Measurements from ENCODE around the gene SH2D5. TPM values are rescaled to one million over a fixed set of nuclear protein-coding genes. Genes with fewer than 3 reads are reported as not detected.

SH2D5 gene
- polyA plus RNA-seq, 3 donors: not detected

GRCh38 chr1:20732071-20732587, 374 bp downstream of the SH2D5 start:
- Histone ChIP-seq H3K79me2 (ENCODE audit: insufficient read depth, low read length) (no peaks in the 10 kb centered on the region), H4K20me1 (ENCODE audit: insufficient read depth, low read length) (no peaks in the 10 kb centered on the region), H3K9me3 (replicated peaks in 1 of 2; ENCODE audit: control insufficient read depth in 1 of 2, insufficient read depth in 1 of 2, low read length in 2 of 2) (peaks cover 0 to 11% of the 10 kb centered on the region in 2 donors), H3K9ac (ENCODE audit: insufficient read depth, low read length, poor library complexity, severe bottlenecking) (peak overlapping the region; percentile 48), H3K27me3 (ENCODE audit: control insufficient read depth in 2 of 2, insufficient read depth in 2 of 2, low read length in 2 of 2) (peaks cover 26 to 55% of the 10 kb centered on the region in 2 donors), H3K4me3 (replicated peaks in 1 of 3; ENCODE audit: low read depth in 2 of 3, low read length in 3 of 3) (peak overlapping the region; percentile 40 to 77 (median 52)), H3K36me3 (replicated peaks in 1 of 2; ENCODE audit: control insufficient read depth in 1 of 2, insufficient read depth in 2 of 2, low read length in 2 of 2) (peaks cover 0 to 10% of the 10 kb centered on the region in 2 donors), H3K27ac (ENCODE audit: low read depth in 1 of 2, low read length in 2 of 2) (no peak overlapping the region), H3K4me1 (ENCODE audit: control insufficient read depth in 1 of 2, insufficient read depth in 2 of 2, low read length in 2 of 2) (peaks cover 19 to 25% of the 10 kb centered on the region in 2 donors), H3K4me2 (replicated peaks; ENCODE audit: extremely low read depth, low read length, poor library complexity, severe bottlenecking) (peak overlapping the region; percentile 95), H2AFZ (ENCODE audit: insufficient read depth, low read depth, low read length, poor library complexity, severe bottlenecking) (peak overlapping the region; percentile 63)
- peaks cover 23% of the 10 kb centered on the region for H3K4me1 Mint-ChIP-seq
- under 1% methylated on average over 52 of the region's 55 CpGs for WGBS (ENCODE audit: insufficient coverage)
- H3K36me3 Mint-ChIP-seq: peaks cover 10 to 19% of the 10 kb centered on the region in 2 donors
- peak overlapping the region; percentile 26 to 89 (median 70) for H3K27ac Mint-ChIP-seq
- TF ChIP-seq CTCF (IDR thresholded peaks at IDR 0.05): no peak
- intact Hi-C loops (cut with micrococcal nuclease): loop anchor here in 1 of 2 donors (5.0 to 10.0 kb wide), 3 partner anchors 35 to 157 kb away; partner anchors contain the start of gene HP1BP3
- peaks cover 48 to 61% (median 61%) of the 10 kb centered on the region in 3 donors for H3K27me3 Mint-ChIP-seq (ENCODE audit: low read depth in 3 of 3)
- H3K9me3 Mint-ChIP-seq: peaks cover 0 to 18% (median 5%) of the 10 kb centered on the region in 7 donors
- DNase-seq: peak in 2 of 3 donors; percentile 15 to 34
- peak overlapping the region; percentile 82 to 96 for H3K4me3 Mint-ChIP-seq

GRCh38 chr1:20731057-20731991, 1.2 kb downstream of the SH2D5 start:
- H4K20me1 ChIP-seq (ENCODE audit: insufficient read depth, low read length): no peaks in the 10 kb centered on the region
- no peak for TF ChIP-seq CTCF (IDR thresholded peaks at IDR 0.05)
- peaks cover 0 to 8% of the 10 kb centered on the region in 2 donors for H3K36me3 ChIP-seq (replicated peaks in 1 of 2; ENCODE audit: control insufficient read depth in 1 of 2, insufficient read depth in 2 of 2, low read length in 2 of 2)
- no peak overlapping the region for H3K27ac ChIP-seq (ENCODE audit: low read depth in 1 of 2, low read length in 2 of 2)
- Mint-ChIP-seq H3K9me3 (peaks cover 0 to 18% (median 4%) of the 10 kb centered on the region in 7 donors), H3K4me1 (peaks cover 23% of the 10 kb centered on the region), H3K36me3 (peaks cover 7 to 11% of the 10 kb centered on the region in 2 donors), H3K27me3 (ENCODE audit: low read depth in 3 of 3) (peaks cover 48 to 61% (median 61%) of the 10 kb centered on the region in 3 donors), H3K27ac (peak overlapping the region in 2 of 7 donors; percentile 26 to 35), H3K4me3 (peak overlapping the region; percentile 72 to 88)
- peak overlapping the region; percentile 48 for H3K9ac ChIP-seq (ENCODE audit: insufficient read depth, low read length, poor library complexity, severe bottlenecking)
- 15% methylated on average over 58 of the region's 62 CpGs for WGBS (ENCODE audit: insufficient coverage)
- intact Hi-C loops (cut with micrococcal nuclease): loop anchor here in 1 of 2 donors (5.0 to 10.0 kb wide), 3 partner anchors 34 to 157 kb away; partner anchors contain the start of gene HP1BP3
- H3K4me1 ChIP-seq (ENCODE audit: control insufficient read depth in 1 of 2, insufficient read depth in 2 of 2, low read length in 2 of 2): peaks cover 19 to 25% of the 10 kb centered on the region in 2 donors
- H2AFZ ChIP-seq (ENCODE audit: insufficient read depth, low read depth, low read length, poor library complexity, severe bottlenecking): no peak overlapping the region
- H3K4me2 ChIP-seq (replicated peaks; ENCODE audit: extremely low read depth, low read length, poor library complexity, severe bottlenecking): peak overlapping the region; percentile 95
- H3K4me3 ChIP-seq (replicated peaks in 1 of 3; ENCODE audit: low read depth in 2 of 3, low read length in 3 of 3): peak overlapping the region in 2 of 3 experiments; percentile 17 to 77
- peaks cover 0 to 11% of the 10 kb centered on the region in 2 donors for H3K9me3 ChIP-seq (replicated peaks in 1 of 2; ENCODE audit: control insufficient read depth in 1 of 2, insufficient read depth in 1 of 2, low read length in 2 of 2)
- no peak for DNase-seq
- no peaks in the 10 kb centered on the region for H3K79me2 ChIP-seq (ENCODE audit: insufficient read depth, low read length)
- H3K27me3 ChIP-seq (ENCODE audit: control insufficient read depth in 2 of 2, insufficient read depth in 2 of 2, low read length in 2 of 2): peaks cover 26 to 55% of the 10 kb centered on the region in 2 donors

Data from CD14-positive monocyte (primary cell).